GM12872 (cell line): ENCODE results near the gene SGSM1.

ENCODE experiments used
- CTCF ChIP-seq: IDR thresholded peaks from 3 replicates; pipeline ENCODE4 v1.5.1; 2011; ENCODE audit warnings: low read depth, mild to moderate bottlenecking, low read length, moderate library complexity; ENCODE audit not compliant: insufficient read depth

The SGSM1 gene

GRCh38 chr22:24954856-24955255, 148.8 kb downstream of the SGSM1 start:
- TF ChIP-seq CTCF: no peak

- no peak for TF ChIP-seq CTCF
Observed at GRCh38 chr22:24957043-24957442, 151.0 kb downstream of the SGSM1 start.

GRCh38 chr22:24961217-24961844, 155.3 kb downstream of the SGSM1 start:
- no peak for TF ChIP-seq CTCF

GRCh38 chr22:24962094-24962493, 156.1 kb downstream of the SGSM1 start:
- TF ChIP-seq CTCF: no peak

GRCh38 chr22:24962835-24963234, 156.8 kb downstream of the SGSM1 start:
- no peak for TF ChIP-seq CTCF

GRCh38 chr22:24964441-24964840, 158.4 kb downstream of the SGSM1 start:
- TF ChIP-seq CTCF: no peak

- no peak for TF ChIP-seq CTCF
Observed at GRCh38 chr22:24965822-24966626, 160.0 kb downstream of the SGSM1 start.
